HG02678 (cell line): ENCODE results near the gene ZCCHC24.
"Not testable (repeated sequence)": the region's sequence is repeated elsewhere in the genome, so short reads cannot be mapped to it uniquely, and the experiment has no call there.

Experiments
- ATAC-seq: cut with Tn5 transposase; IDR thresholded peaks from one replicate; pipeline ENCODE4 v1.9.1; 2021; ENCODE audit warnings: mild to moderate bottlenecking, moderate library complexity; ENCODE audit not compliant: unreplicated experiment

Gene ZCCHC24

DNA sequence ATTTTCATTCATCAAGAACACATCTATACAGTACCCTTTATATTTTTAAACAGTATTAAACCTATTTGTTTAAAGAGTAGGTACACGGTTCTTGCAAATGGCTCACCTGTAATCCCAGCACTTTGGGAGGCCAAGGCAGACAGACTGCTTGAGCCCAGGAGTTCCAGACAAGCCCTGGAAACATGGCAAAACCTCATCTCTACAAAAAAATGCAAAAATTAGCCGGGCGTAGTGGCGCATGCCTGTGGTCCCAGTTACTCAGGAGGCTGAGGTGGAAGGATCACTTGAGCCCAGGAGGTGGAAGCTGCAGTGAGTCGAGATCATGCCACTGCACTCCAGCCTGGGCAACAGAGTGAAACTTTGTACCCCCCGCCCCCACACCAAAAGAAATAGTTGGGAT lies 1.8 kb upstream of the ZCCHC24 start:
- not testable (repeated sequence) for ATAC-seq

- ATAC-seq: no peak
These were observed 1.3 kb upstream of the ZCCHC24 start for GRCh38 chr10:79446758-79447084.

- ATAC-seq: peak; percentile 4
These were observed 743 bp upstream of the ZCCHC24 start for GRCh38 chr10:79445977-79446757.

DNA sequence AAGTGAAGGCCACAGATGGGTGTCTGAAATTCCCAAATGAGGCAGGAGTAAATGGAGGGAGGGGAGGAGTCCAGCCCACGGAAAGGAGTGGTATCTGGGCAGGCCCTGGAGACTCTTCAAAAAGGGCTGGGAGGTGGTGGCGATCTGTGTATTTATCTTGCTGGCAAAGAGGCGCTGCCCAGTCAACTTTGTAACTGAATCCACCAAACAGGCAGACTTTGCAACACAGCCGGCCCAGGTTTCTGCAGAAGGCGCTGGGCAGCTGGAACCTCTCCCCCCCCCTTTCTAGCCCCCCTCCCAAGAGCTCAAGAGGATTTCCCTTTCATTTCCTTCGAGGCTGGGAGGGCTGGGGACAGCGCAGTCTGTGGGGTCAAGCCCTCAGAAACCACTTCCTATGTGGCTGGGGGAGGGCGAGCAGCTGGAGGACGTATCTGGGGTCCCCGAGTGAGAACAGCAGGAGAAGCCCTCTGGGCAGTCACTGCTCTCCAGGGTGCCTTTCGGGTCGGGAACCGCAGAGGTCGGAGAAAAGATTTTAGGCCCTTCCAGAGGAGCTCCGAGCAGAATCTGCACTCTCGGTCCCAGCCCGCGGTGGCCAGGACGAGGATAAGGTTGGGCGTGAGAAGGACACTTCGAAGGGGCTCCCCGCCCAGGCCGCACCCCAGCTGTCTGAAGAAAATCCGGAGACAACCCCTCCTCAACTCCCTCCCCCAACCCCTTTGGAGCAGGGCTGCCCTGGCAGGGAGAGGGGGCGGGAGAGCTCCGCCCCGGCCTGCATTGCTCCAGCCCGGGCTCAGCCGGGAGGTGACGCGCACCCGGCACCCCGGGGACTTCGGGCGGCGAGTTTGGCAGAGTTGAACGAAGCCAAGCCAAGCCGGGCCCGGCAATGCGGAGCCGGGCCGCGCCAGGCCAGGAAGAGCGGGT lies 965 bp downstream of the ZCCHC24 start:
- peak; percentile 9 for ATAC-seq

DNA sequence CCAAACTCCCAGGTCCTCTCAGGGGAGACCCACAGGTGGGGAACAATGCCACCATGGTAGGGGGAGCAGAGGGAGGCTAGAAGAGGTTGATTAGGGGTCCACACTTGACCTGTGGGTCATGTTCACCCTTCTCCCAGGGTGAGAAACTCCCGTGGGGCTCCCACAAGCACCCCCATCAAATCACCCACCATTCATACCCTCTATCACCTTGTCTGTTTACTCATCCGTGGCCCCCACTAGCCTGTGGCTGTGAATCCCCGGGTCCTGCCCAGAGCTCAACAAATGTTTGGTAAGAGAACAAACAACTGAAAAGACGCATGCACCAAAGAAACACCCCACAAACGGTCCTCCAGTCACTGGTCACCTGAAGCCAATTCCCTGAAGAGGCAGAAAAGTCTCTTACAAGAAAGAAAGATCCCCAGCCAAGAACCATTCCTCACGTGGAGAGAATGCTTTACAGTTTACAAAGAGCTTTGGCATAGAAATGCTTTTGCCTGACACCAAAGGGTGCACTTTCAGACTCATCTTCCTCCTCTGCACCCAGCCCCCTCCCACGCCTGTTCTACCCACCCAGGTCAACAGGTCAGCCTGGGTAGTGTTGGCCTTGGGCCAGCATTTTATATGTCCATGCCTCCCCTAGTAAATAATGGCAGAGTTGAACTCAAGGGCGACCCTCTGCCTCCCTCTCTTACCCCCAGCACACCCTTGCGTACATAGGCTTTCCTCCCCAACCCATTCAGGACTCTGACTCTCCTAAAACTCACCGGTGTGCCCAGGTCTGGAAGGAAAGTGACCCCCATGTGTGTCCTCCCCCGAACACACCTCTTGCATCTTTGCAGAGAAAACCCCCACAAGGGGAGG lies 1.9 kb downstream of the ZCCHC24 start:
- no peak for ATAC-seq

- no peak for ATAC-seq
These were observed 3.0 kb downstream of the ZCCHC24 start for GRCh38 chr10:79442171-79443040.

DNA sequence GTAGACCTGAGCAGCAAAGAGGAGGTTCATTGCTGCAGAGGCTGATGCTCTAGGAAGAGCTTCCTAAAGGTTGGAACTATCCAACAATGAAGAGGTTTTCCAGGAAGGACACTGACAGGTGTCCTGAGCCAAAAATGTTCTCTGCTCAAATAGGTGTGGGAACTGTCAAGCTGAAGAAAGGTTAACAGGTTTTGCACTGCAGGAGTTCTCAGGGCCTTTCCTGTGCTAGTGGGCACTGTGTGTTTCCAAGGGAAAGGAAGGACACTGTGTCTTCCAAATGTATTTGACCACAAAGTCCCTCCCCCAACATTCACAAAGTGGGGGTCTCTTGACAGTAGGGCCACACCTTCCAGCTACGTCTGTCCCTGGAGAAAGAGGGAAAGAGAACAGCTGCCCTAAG lies 4.0 kb downstream of the ZCCHC24 start:
- no peak for ATAC-seq

DNA sequence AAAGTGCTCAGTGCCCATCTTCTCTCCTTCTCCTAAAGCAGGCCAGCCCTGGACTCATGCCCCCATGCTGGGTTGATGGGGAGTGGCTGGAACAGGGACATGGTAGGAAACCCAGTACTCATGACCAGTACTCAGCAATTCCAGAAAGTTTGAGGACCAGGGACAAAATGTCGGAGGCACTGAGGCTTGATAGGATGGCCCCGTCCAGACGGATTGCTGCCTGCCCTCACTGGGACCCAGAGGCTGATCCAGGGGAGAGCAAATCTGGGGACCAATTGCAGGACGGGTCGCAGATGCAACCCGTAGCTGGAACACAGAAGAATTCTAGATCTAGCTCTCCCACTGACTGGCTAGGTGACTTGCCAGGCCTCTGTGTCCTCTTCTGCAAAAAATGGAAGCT lies 5.1 kb downstream of the ZCCHC24 start:
- ATAC-seq: no peak

DNA sequence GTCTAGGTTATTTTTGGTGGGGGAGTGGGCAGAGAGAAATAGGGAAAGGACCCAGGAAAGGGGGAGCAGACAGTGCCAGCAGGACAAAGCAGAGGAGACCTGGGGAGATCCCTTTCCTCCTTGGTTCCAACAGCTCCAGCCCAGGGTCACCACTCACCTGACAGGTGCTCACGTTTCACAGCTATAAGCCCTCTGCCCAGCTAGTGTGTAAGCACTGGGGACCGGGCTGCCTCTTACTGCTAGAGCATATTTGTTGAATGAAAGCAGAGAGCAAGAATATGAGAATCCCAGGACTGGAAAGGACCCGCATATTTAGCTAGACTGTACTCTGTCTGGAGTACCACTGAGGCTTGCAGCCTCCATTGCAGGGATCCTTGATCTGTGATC lies 6.7 kb downstream of the ZCCHC24 start:
- ATAC-seq: no peak

GRCh38 chr10:79438021-79438698 lies 7.3 kb downstream of the ZCCHC24 start:
- no peak for ATAC-seq

DNA sequence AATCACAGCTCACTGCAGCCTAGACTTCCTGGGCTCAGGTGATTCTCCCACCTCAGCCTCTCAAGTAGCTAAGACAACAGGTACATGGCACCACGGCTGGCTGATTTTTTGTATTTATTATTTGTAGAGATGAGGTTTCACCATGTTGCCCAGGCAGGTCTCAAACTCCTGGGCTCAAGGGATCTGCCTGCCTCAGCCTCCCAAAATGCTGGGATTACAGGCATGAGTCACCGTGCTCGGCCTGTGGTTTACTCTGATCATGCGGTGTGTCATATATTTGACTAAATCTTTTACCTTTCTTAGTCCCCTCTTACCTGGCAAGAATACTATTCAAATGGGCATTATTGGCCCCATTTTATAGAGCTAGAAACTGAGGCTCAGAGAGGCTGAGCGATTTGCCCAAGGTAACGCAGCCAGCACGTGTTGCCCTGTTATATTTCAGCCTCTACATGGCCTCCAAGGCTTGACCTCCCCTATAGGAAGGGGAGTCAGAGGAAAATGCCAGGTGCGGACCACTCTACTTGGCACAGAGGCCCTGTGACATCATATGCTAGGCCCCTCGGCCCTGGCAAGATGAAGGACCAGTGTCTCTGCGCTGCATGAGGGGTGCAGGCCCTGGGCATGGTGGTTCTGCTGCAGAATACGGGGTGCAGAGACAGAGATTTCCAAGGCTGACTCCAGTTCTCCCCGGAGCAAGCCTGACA lies 8.2 kb downstream of the ZCCHC24 start:
- no peak for ATAC-seq

GRCh38 chr10:79436850-79437103 lies 8.6 kb downstream of the ZCCHC24 start:
- ATAC-seq: no peak

- no peak for ATAC-seq
These were observed 9.2 kb downstream of the ZCCHC24 start for GRCh38 chr10:79436066-79436849.

- no peak for ATAC-seq
These were observed 10.0 kb downstream of the ZCCHC24 start for GRCh38 chr10:79435271-79436065.

- ATAC-seq: no peak
These were observed 10.6 kb downstream of the ZCCHC24 start for GRCh38 chr10:79434821-79435251.

GRCh38 chr10:79434223-79434687 lies 11.2 kb downstream of the ZCCHC24 start:
- no peak for ATAC-seq

DNA sequence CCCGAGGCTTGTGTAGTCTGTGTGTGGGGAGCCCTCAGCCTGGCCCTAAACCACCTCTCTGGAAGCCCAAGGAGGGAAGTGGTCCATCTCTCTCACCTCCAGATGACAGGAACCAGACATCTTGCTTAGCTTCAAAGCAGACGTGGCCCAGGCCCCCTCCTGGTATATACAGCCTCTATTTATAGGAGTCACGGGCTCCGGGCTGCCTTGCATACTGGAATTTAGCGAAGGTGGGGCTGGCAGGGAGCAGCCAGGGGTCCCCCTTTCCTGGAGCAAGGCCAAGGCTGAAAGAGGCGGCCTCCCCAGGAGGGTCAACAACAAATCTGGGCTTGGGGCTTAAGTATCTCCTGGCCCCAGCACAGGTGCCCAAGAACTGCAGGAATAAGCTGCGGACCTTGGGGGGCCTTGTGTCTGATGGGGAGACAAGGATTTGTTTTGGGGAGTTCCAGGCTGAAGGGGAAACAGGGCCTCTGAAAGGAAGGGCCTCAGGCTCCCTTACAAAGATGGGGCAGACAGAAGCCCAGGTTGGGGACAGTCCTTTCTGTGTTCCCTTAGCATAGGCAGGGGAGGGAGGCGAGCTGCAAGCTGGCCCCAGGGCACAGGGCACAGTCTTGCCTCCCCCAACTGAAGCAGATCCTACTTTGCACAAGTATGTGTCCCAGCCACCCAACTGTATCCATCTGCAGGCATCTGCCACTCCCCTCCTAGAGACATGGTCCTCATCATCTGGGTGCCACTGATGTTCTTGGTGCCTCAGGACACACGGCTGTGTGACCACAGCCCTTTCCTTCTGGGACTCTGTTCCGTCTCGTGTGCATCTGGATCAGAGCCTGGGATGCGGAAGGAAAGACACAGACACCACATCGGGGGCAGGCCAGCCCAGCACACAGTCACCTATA lies 11.9 kb downstream of the ZCCHC24 start:
- ATAC-seq: no peak
